H1 (cell line): ENCODE results near the gene HOXB4. TPM values are rescaled to one million over a fixed set of nuclear protein-coding genes. Genes with fewer than 3 reads are reported as not detected.
A peak's percentile ranks its signal among the peaks of the same experiment; 100 is the strongest.

Experiments
- CTCF ChIA-PET: fragments of 300-600 bp; sonication (Branson Sonifier 250); formaldehyde crosslinking; loops from one replicate; lab custom pipeline; 2021; ENCODE audit not compliant: partially characterized antibody; lab: Charles Lee
- POLR2A ChIA-PET: fragments of 300-600 bp; sonication (Branson Sonifier 250); formaldehyde crosslinking; loops from one replicate; lab custom pipeline; 2021; ENCODE audit warnings: inconsistent platforms; ENCODE audit not compliant: partially characterized antibody; lab: Charles Lee
- DNase-seq, 2 experiments: peaks; one replicate each; pipeline versions ENCODE4 v3.0.0 to v3.0.0-alpha.2; 2010 to 2022; ENCODE audit warnings: low spot score in 2 of 2, low read depth in 1 of 2, mixed read lengths in 1 of 2
- FAIRE-seq: peaks from 2 replicates; lab custom pipeline; 2011; peaks lifted over from hg19 to GRCh38; lab: Jason Lieb, UNC
- H2AFZ ChIP-seq: 2 replicates; pipeline ENCODE4 v1.8.1; 2012; ENCODE audit warnings: low read length, inconsistent platforms
- H2AK5ac ChIP-seq: 2 replicates; pipeline ENCODE4 v1.6.1; 2013; ENCODE audit warnings: low read depth, low read length
- H2BK120ac ChIP-seq: replicated peaks from 2 replicates; pipeline ENCODE3; 2013; ENCODE audit warnings: low read depth, low read length, inconsistent platforms
- H2BK12ac ChIP-seq: 2 replicates; pipeline ENCODE4 v1.6.1; 2013; ENCODE audit warnings: low read depth, low read length
- H2BK15ac ChIP-seq: 2 replicates; pipeline ENCODE4 v1.6.1; 2013; ENCODE audit warnings: low read length
- H2BK20ac ChIP-seq: 2 replicates; pipeline ENCODE4 v1.6.1; 2013; ENCODE audit warnings: low read length
- H2BK5ac ChIP-seq: 2 replicates; pipeline ENCODE4 v1.6.1; 2013; ENCODE audit warnings: low read depth, low read length
- H3K14ac ChIP-seq: 2 replicates; pipeline ENCODE4 v1.6.1; 2013; ENCODE audit warnings: inconsistent platforms; ENCODE audit not compliant: insufficient read length
- H3K18ac ChIP-seq: 2 replicates; pipeline ENCODE4 v1.6.1; 2013; ENCODE audit warnings: low read length; ENCODE audit errors: extremely low read depth
- H3K23ac ChIP-seq: 2 replicates; pipeline ENCODE4 v1.6.1; 2013; ENCODE audit warnings: inconsistent platforms; ENCODE audit not compliant: insufficient read length
- H3K23me2 ChIP-seq: 2 replicates; pipeline ENCODE4 v1.6.1; 2013; ENCODE audit warnings: low read depth, low read length
- H3K27ac ChIP-seq: 2 replicates; pipeline ENCODE4 v1.6.1; 2011; ENCODE audit warnings: low read depth, low read length, inconsistent platforms
- H3K27me3 ChIP-seq, 4 experiments: replicated peaks in 1 of 4; 1 replicate in 1 of 4; 2 replicates in 3 of 4; pipeline versions ENCODE4 v1.6.1 to v1.8.1; 2011 to 2013; ENCODE audit warnings: low read length in 3 of 4, mild to moderate bottlenecking in 3 of 4, inconsistent platforms in 2 of 4, mixed read lengths in 2 of 4, moderate library complexity in 1 of 4; ENCODE audit not compliant: control insufficient read depth in 3 of 4, insufficient read depth in 3 of 4; ENCODE audit errors: extremely low read depth in 1 of 4
- H3K36me3 ChIP-seq, 4 experiments: 2 replicates each; pipeline versions ENCODE4 v1.6.1 to v1.8.1; 2011 to 2013; ENCODE audit warnings: mild to moderate bottlenecking in 4 of 4, low read length in 3 of 4, moderate library complexity in 2 of 4, control low read depth in 1 of 4, inconsistent platforms in 1 of 4; ENCODE audit not compliant: insufficient read depth in 4 of 4, control insufficient read depth in 2 of 4
- H3K4ac ChIP-seq: replicated peaks from 2 replicates; pipeline ENCODE3; 2013; ENCODE audit warnings: low read length, low read depth, mixed read lengths, inconsistent platforms; ENCODE audit not compliant: insufficient read length
- H3K4me1 ChIP-seq, 4 experiments: replicated peaks in 1 of 4; 1 replicate in 1 of 4; 2 replicates in 3 of 4; pipeline versions ENCODE4 v1.6.1 to v1.8.1; 2011 to 2013; ENCODE audit warnings: low read length in 3 of 4, inconsistent platforms in 2 of 4, mixed read lengths in 1 of 4; ENCODE audit not compliant: insufficient read depth in 4 of 4, control insufficient read depth in 3 of 4
- H3K4me2 ChIP-seq, 2 experiments: 2 replicates each; pipeline versions ENCODE4 v1.6.1 to v1.8.1; 2011 to 2013; ENCODE audit warnings: low read depth in 2 of 2, low read length in 2 of 2, control low read depth in 1 of 2, inconsistent platforms in 1 of 2, mild to moderate bottlenecking in 1 of 2; ENCODE audit not compliant: insufficient read depth in 1 of 2
- H3K4me3 ChIP-seq, 4 experiments: fragments of 200-600, 300-600 bp in 1 of 4; sonication (generic), shearing (Covaris generic), sonication (Bioruptor Twin) in 1 of 4; 2 replicates each; pipeline versions ENCODE4 v1.5.1 to v1.8.1; 2011 to 2016; ENCODE audit warnings: low read length in 4 of 4, low read depth in 3 of 4, control low read depth in 2 of 4, inconsistent platforms in 2 of 4, mild to moderate bottlenecking in 2 of 4, mixed read lengths in 1 of 4, moderate library complexity in 1 of 4; ENCODE audit not compliant: insufficient read depth in 2 of 4; ENCODE audit errors: extremely low read depth in 1 of 4
- H3K56ac ChIP-seq: replicated peaks from 2 replicates; pipeline ENCODE3; 2013; ENCODE audit warnings: low read depth, mild to moderate bottlenecking, mixed read lengths, low read length, inconsistent platforms; ENCODE audit not compliant: insufficient read length
- H3K79me1 ChIP-seq: 2 replicates; pipeline ENCODE4 v1.6.1; 2013; ENCODE audit warnings: low read depth, low read length, control low read depth
- H3K79me2 ChIP-seq, 2 experiments: 2 replicates each; pipeline versions ENCODE4 v1.6.1 to v1.8.1; 2012 to 2013; ENCODE audit warnings: low read length in 2 of 2, mild to moderate bottlenecking in 2 of 2, inconsistent platforms in 1 of 2; ENCODE audit not compliant: insufficient read depth in 2 of 2, control insufficient read depth in 1 of 2
- H3K9ac ChIP-seq, 4 experiments: replicated peaks in 1 of 4; 1 replicate in 1 of 4; 2 replicates in 3 of 4; pipeline versions ENCODE4 v1.6.1 to v1.8.1; 2011 to 2013; ENCODE audit warnings: low read depth in 3 of 4, low read length in 3 of 4, control low read depth in 2 of 4, mild to moderate bottlenecking in 2 of 4, moderate library complexity in 2 of 4, inconsistent platforms in 1 of 4; ENCODE audit errors: extremely low read depth in 1 of 4
- H3K9me3 ChIP-seq, 2 experiments: 2 replicates each; pipeline versions ENCODE4 v1.6.1 to v1.8.1; 2012 to 2013; ENCODE audit warnings: mild to moderate bottlenecking in 2 of 2, moderate library complexity in 2 of 2, control low read depth in 1 of 2, inconsistent platforms in 1 of 2, low read depth in 1 of 2, low read length in 1 of 2, mixed read lengths in 1 of 2; ENCODE audit not compliant: insufficient read depth in 2 of 2
- H4K20me1 ChIP-seq, 2 experiments: replicated peaks in 1 of 2; 2 replicates each; pipeline versions ENCODE3 to v1.8.1; 2011 to 2013; ENCODE audit warnings: inconsistent platforms in 2 of 2, low read length in 2 of 2, mild to moderate bottlenecking in 1 of 2; ENCODE audit not compliant: insufficient read depth in 2 of 2, control insufficient read depth in 1 of 2
- H4K5ac ChIP-seq: 2 replicates; pipeline ENCODE4 v1.6.1; 2013; ENCODE audit warnings: low read length, low read depth, mixed read lengths, inconsistent platforms; ENCODE audit not compliant: insufficient read length
- H4K8ac ChIP-seq: 2 replicates; pipeline ENCODE4 v1.8.0; 2013; ENCODE audit warnings: mild to moderate bottlenecking, moderate library complexity, low read length, inconsistent platforms; ENCODE audit not compliant: insufficient read depth; ENCODE audit errors: extremely low read depth
- H4K91ac ChIP-seq: replicated peaks from 2 replicates; pipeline ENCODE3; 2013; ENCODE audit warnings: low read length, mixed read lengths, inconsistent platforms; ENCODE audit not compliant: insufficient read length
- ASH2L ChIP-seq: fragments of 200-600, 300-600 bp; sonication (generic); IDR thresholded peaks from one replicate; pipeline ENCODE4 v1.7.1; 2017; ENCODE audit warnings: low read length
- BACH1 ChIP-seq: IDR thresholded peaks from 2 replicates; pipeline ENCODE4 v1.6.1; 2012; ENCODE audit warnings: low read length, improper control_type of control experiment
- CBX8 ChIP-seq: fragments of 300-800, 300-1000 bp; sonication (generic); IDR thresholded peaks from 2 replicates; pipeline ENCODE4 v1.7.1; 2016; ENCODE audit warnings: low read depth, low read length, borderline replicate concordance
- CHD2 ChIP-seq: IDR thresholded peaks from 2 replicates; pipeline ENCODE4 v1.6.1; 2012; ENCODE audit warnings: low read length, improper control_type of control experiment
- NRF1 ChIP-seq: IDR thresholded peaks from 2 replicates; pipeline ENCODE4 v1.6.1; 2011; ENCODE audit warnings: mild to moderate bottlenecking, low read depth, low read length, improper control_type of control experiment
- RNF2 ChIP-seq: fragments of 200-900, 300-1000 bp; sonication (generic); IDR thresholded peaks from 2 replicates; pipeline ENCODE4 v1.7.1; 2016; ENCODE audit warnings: borderline replicate concordance, low read depth, mild to moderate bottlenecking, antibody characterized with exemption, low read length; ENCODE audit not compliant: poor library complexity, severe bottlenecking; ENCODE audit errors: missing control alignments
- RXRA ChIP-seq: IDR thresholded peaks from 2 replicates; pipeline ENCODE4 v1.6.1; 2011; ENCODE audit warnings: low read depth, mild to moderate bottlenecking, low read length, moderate library complexity; ENCODE audit not compliant: insufficient read depth
- SP1 ChIP-seq: IDR thresholded peaks from 2 replicates; pipeline ENCODE4 v1.6.1; 2011; ENCODE audit warnings: low read depth, low read length
- polyA plus RNA-seq, 7 experiments: library from polyadenylated mRNA; depleted of rRNA in 3 of 7; stranded (reverse) in 5 of 7; unstranded in 2 of 7; fragments of >200 nt in 5 of 7; fragments of 200-250 nt in 2 of 7; gene quantifications; 1 replicate in 5 of 7; 2 replicates in 1 of 7; 4 replicates in 1 of 7; pipeline versions ENCODE4 v1.2.1 to v1.2.3, GENCODE V29; 2011 to 2013; ENCODE audit warnings: missing spikeins in 2 of 7, mixed read lengths in 2 of 7
- total RNA-seq: library from RNA; stranded (reverse); fragmentation: NEBNext Ultra II Directional; extraction: Animal tissue kit (Norgen Biotek cat#: 25700); gene quantifications from 2 replicates; pipeline ENCODE4 v1.2.1, GENCODE V29; 2021

Gene HOXB4
- total and polyA plus RNA-seq, 2 of the 8 experiments (the other 6 are each of a cell fraction or from before 2014, with no cell fraction given): not detected

- no peak overlapping the region for H2AFZ ChIP-seq
- no peak overlapping the region for H4K8ac ChIP-seq
- H3K79me2 ChIP-seq: no peaks in the 10 kb centered on the region
- H3K27me3 ChIP-seq: peaks cover 97 to 100% (median 99%) of the 10 kb centered on the region in 4 experiments
- H3K36me3 ChIP-seq: peaks cover 0 to 15% (median 0%) of the 10 kb centered on the region in 4 experiments; a peak in 1 of 8 replicates
- no peak overlapping the region for H3K27ac ChIP-seq
- no peak overlapping the region for H3K4me2 ChIP-seq
- ChIA-PET CTCF (interaction anchor here (0.6 to 2.3 kb wide), 13 partner anchors 8 to 582 kb away, joined by 3 to 10 read pairs (median 3); no protein-coding TSS in a partner anchor), POLR2A (interaction anchor here (0.7 kb wide), 1 partner anchor 89 kb away, joined by 3 read pairs; no protein-coding TSS in a partner anchor)
- H4K20me1 ChIP-seq: peaks cover 23 to 40% of the 10 kb centered on the region in 2 experiments
- H2BK15ac ChIP-seq: no peak overlapping the region
- H3K4me1 ChIP-seq: peaks cover 0 to 7% (median 3%) of the 10 kb centered on the region in 4 experiments; a peak in 5 of 7 replicates
- H2BK12ac ChIP-seq: no peak overlapping the region
- FAIRE-seq (no peak), DNase-seq (no peak)
- H3K79me1 ChIP-seq: no peaks in the 10 kb centered on the region
- no peak overlapping the region for H3K56ac ChIP-seq
- H3K23ac ChIP-seq: no peak overlapping the region
- no peak overlapping the region for H4K5ac ChIP-seq
- no peak overlapping the region for H2AK5ac ChIP-seq
- H3K23me2 ChIP-seq: peaks cover 2% of the 10 kb centered on the region; the same call in 1 of the 2 replicates
- no peak overlapping the region for H3K14ac ChIP-seq
- H3K9me3 ChIP-seq: no peaks in the 10 kb centered on the region
- H2BK5ac ChIP-seq: no peak overlapping the region
- H3K9ac ChIP-seq: no peak overlapping the region
- no peak for TF ChIP-seq BACH1
- TF ChIP-seq RXRA: no peak
- no peak for TF ChIP-seq CHD2
- no peak for TF ChIP-seq SP1
- no peak for TF ChIP-seq NRF1
- TF ChIP-seq ASH2L: no peak
- TF ChIP-seq RNF2: no peak
- peak; percentile 43; the same call in 1 of the 2 replicates for TF ChIP-seq CBX8
- no peak overlapping the region for H2BK20ac ChIP-seq
- no peak overlapping the region for H3K4me3 ChIP-seq
- no peak overlapping the region for H3K4ac ChIP-seq
- H4K91ac ChIP-seq: no peak overlapping the region
- H2BK120ac ChIP-seq: no peak overlapping the region
- H3K18ac ChIP-seq: no peak overlapping the region
Measured at GRCh38 chr17:48609033-48609432, 30.9 kb upstream of the HOXB4 start.
